Stimulated activated CD8-positive, alpha-beta memory T cell treated with anti-CD3 and anti-CD28 coated beads, Interleukin-15, amount 100 ng/mL, for 24 hours (primary cell): ENCODE measurements around the gene MYOF.
A peak's percentile ranks its signal among the peaks of the same experiment; 100 is the strongest.
"Not testable (repeated sequence)": the region's sequence is repeated elsewhere in the genome, so short reads cannot be mapped to it uniquely, and the experiment has no call there.

Experiments
- DNase-seq: peaks from one replicate; pipeline ENCODE4 v3.0.0-alpha.2; 2020; ENCODE audit warnings: low read depth

MYOF gene

DNA sequence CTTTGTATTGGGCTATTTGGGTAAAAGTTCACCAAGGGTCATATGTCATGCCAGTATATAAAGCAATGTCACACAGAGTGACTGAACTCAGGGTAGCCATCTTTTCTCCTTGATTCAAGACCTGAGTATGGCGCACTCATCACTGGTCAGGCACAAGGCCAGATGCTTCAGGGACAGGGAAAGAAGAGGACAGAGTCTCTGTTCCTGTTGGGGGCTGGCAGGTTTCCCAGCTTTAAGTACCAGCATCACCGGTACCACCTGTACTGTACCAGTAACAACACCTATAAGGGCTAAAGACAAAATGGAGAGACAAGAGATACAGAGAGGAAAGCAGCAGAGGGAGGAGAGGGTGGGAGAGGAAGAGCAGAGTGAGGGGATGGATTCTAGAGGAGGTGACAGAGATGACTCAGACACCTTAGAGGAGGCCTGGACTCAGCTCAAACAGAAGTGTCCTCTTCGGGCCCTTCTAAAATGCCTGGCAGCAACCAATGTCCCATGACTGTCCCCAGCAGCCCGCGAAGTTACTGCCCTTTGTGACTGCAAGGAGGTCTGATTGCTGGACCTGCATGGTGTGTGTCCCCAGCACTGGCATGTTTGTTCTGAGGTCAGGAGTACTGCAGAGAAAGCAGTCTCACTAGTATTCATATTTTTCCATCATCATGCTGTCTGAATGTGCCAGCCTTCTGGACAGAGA lies 191.3 kb downstream of the MYOF start:
- no peak for DNase-seq

DNA sequence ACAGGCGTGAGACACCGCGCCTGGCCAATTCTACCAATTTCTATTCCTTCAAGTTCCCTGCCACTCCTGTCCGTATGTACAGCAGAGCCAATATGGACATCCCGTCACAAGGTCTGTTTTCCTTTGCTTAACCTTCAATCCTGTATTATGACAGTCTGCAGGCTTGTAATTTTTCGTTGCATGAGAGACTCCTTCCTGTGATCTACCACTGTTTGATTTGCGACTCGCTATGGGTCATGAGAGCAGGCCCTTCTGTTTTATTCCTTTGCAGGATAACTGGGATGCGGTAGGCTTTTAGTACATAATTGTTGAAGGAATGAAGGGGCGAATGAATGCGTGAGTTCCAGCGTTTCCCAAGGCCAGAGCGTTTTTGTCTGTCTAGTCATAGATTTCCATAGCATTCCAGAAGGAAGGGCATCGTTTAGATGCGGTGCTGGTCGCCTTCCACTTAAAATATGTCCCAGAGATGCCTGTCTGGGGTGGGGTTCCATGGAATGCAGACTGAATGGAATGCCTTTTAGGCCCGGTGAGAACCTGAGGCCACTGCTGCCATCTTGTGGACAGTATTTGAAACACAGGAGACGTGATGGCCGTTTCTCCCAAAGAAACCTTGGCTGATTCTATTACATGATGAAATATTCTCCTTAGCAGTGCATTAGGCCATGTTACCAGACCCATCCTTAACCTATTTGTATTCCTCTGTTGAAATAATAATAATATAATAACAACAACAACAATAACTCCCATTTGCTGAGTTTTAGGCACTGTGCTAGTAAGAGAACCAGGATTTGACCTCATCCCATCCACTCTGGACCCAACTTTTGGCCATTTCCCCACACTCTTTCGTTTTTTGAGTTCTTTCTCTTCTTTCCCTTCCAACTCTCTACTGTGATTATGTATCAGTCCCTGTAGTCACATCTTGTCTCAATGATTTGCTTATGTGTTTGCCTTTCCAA lies 193.2 kb downstream of the MYOF start:
- DNase-seq = peak; percentile 1

DNA sequence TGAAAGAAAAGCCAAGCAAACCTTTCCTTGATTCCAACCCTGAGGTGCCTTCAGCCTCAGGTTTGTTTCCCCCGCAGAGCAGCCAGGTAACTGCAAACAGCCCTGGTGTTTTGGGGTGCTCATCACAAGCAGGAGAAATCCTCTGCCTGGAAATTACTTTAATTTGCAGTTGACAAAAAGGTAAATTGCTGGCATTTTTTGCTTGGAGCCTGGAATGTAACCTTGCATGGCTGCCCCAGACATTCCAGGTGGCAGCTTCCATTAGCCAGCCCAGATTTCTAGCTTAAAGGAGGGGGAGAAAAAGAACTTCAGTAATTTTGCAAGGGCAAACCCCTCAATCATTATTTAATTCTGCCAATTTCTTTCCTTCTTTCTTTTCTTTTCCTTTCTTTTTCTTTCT lies 194.4 kb downstream of the MYOF start:
- no peak for DNase-seq

DNA sequence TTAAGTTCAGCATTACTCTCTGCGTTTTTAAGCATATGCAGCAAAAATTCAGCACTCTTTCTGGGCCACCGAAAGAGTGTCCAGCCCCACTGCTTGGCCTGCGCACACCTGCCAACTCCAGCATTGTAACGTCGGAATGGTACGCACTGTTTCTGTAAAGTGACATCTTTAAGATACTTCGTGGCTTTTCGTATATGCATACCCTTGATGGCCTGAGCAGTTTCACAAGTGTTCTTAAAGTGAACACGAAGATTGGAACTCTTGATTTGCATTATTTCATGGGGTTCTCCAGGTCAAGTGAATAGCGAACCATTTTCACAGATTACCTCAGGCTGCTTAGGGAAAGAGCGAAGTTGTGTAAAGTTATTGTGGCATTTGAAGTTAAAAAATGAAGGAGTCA lies 197.9 kb downstream of the MYOF start:
- DNase-seq = not testable (repeated sequence)

DNA sequence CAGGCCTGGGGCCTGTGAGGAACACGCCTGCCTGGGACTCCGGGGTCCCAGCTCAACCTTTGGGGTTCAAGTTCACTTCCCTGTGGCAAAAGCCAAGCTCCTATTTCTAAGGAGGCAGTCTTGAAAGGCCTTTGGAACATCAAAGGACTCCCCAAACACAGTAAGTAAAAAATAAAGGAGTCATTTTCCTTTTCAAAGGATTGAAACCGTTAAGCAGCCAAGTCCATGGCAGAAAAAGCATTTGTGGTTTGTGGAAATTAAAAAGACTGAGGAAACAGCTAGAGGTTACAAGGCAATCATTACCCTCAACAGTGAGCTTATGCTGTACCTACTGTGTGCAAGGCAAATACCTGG lies 200.8 kb downstream of the MYOF start:
- DNase-seq = no peak

DNA sequence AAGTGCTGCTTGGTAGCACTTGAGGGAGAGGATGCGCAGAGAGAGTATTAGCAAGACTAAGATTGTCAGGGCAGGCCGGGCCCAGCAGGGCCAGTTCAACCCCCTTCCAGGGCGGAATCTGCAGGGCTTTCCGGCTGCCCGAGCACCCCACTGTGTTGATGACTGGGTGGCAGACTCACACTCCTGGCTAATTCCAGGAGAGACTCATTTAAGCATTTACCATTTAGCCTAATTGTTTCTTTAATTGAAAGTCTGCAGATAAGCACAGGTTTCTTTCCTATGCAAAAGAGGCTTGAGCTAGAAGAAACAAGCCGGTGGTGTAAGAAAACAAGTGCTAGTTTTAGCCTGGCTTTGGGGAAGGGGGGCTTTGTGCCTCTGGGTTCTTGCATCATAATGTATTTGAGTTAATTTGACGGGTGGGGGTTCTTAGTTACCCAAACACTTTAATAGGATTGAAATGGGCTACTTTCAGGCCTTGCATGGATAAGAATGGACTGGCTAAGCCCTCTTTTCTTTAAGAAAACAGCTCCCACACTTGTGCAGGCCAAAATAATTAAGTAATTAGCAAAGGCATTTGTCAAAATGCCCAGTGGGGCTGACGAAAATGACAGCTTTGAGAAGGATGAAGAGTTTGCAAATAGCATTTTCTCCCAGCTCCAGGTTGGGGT lies 201.3 kb downstream of the MYOF start:
- no peak for DNase-seq

DNA sequence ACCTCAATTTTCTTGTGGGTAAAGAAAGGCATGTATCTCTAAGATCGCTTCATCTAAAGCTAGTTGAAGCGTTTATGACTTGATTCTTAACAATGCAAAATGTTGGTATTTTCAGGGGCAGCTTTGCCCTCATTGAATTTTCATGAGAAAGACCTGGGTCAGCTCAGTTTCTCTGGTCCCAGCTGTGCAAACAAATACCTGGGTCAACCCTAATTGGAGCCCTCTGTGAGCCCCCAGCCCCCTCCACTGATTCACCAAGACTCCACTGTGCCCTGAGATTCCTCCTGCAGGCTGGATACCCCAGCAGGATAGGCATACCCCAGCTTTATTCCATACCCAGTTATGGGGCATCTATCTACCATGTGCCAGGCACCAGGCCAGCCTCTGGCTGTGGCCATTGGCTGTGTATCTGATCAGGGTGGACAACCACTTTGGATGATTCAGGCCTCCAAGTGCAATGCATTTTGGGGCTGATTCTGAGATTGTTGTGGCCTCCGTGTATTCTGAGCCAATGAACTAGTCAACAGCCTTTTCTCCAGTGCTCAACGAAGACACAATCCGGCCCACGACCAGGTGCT lies 201.9 kb downstream of the MYOF start:
- no peak for DNase-seq

DNA sequence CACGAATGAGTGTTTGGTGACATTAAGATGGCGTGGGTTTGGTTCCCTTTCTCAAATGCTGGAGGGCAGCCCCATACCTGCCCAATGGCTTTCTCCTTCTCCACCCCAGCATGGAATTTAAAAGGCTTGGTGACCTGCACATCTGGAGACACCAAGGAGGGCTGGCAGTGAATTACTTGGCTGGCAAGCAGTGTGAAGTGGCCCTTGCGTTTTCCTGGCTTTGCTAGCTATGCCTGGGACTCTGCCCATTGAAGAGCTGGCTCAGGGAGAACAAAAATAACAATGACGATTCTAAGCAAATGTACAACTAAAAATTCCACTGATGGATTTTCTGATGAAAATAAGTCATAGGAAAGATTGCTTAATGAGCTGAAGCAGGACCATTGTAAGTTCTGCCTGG lies 204.8 kb downstream of the MYOF start:
- no peak for DNase-seq

DNA sequence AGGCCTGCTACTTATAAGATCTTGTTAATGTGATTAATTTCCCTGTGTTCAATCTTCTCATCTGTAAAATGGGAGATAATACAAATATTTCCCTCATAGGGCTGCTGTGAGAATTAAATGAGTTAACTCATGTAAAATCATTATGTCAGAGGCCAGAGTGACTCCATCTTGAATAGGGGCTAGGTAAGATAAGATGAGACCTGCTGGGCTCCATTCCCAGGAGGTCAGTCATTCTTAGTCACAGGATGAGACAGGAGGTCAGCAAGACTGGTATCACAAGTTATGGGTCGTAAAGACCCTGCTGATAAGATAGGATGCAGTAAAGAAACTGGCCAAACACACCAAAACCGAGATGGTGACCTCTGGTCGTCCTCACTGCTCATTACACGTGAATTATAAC lies 207.7 kb downstream of the MYOF start:
- DNase-seq = no peak

DNA sequence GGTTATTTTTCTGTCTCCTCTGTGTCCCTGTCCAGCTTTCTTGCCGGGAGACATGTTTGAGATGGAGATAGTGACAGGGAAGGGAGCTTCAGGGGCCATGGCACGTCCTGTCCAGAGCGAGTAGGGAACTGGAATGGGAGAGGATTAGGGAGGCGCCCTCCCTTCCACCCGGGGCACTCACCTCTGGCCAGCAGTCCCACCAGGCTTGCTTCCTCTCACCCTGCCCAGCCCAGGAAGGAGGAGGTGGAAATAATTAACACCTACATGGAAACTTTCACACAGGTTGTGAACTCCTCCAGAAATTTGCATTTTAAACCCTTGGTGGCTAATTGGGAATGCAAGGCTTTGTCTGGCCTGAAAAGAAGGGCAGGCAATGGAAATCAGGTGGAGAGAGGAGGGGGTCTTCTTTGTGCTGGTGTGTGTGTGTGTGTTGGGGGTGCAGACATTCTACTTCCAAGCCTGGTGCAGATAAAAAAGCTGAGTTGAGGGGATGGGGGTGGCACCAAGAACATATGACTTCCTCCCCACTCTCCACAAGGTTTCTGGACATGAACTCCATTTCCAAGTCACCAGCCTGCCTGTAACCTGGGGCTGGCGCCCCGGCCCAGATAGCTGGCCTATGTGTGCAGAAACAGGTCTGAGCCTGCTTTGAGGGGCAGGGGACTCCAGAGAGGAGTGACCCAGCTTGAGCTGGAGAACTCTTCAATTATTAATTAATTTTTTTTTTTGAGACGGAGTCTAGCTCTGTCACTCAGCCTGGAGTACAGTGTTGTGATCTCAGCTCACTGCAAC lies 209.1 kb downstream of the MYOF start:
- no peak for DNase-seq

DNA sequence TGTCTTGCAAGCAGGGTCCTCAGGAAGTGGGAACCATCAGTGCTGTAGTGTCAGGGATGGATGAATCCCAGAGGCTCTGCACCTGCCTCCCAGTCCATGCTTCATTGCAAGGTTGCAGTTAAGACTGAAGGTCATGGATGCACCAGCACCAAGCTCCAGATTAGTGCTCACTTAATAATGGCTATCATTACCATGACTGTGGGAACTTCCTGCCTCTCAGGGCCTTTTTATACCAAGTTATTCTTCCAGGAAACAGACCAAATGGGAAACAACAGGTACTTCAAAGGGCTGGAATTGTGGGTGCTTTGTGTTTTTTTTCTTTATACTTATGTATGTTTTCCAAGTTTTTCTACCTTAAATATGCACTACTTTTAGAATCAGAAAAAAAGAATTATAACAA lies 210.8 kb downstream of the MYOF start:
- no peak for DNase-seq

DNA sequence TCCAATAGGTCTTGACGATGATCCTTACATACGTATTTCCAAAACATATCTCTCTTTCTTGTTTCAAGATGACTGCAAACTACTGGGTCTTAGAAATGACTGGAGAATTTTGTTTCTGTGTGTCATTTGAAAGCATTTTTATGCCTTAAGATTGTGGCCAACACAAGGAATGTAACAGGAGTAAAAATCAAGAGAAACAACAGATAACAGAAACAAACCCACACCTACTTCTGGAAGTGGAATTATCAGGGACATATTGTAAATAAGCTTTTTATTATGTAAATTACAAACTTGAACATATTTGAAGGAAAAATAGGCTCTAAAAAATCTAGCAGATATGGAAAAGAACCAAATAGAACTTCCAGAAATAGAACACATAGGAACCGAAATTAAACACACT lies 212.9 kb downstream of the MYOF start:
- no peak for DNase-seq

DNA sequence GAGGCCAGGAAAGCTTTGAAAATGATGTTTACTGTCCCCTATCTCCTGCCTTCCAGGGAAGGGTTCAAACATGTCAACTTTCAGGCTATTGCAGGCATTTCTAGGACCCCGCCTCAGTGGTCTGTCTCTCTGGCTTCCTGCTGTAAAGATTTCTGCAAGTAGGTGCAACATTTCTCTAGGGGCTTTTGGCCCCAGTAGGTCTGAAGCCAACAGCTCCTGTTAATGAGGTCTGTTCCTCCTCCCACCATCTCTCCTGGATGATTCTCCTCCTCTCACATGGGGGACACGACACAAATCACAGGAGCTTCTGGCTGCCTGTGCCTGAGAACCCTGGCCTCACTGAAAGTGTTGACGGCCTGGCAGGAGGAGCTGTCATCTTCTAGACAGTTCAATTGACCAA lies 214.1 kb downstream of the MYOF start:
- no peak for DNase-seq

DNA sequence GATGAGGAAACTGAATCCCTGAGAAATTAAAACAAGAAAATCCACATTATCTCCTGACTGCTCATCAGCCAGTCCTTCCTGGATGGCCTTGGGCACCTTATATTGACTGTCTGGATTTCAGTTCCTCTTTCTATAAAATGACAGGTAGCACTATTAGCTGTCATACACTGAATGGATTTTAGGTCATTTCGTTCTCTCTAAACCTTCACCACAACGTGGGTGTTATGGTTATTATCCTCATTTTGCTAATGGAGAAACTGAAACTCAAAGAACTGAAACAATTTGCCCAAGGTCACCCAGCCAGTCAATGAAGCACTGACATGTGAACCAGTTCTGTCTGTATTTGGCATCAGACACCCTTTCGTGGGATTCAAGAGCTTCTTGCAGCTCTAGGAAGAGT lies 214.6 kb downstream of the MYOF start:
- no peak for DNase-seq

DNA sequence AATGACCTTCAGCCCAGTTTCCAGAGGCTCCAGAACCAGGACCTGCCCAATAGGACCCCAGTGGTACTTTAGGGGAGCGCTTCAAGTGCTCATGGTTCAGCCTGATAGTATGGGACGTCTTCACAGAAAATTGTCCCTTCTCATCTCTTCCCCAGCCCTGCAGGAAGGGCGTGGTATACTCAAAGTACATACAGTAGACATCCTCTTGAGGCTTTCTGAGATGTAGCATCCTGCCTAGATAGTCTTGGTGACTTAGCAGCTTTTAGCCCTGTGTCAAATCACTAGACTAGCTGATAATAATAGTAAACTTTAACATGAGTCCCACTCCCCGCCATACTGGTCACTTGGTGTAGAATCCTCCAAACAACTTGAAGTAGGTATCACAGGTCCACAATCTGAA lies 215.3 kb downstream of the MYOF start:
- no peak for DNase-seq

DNA sequence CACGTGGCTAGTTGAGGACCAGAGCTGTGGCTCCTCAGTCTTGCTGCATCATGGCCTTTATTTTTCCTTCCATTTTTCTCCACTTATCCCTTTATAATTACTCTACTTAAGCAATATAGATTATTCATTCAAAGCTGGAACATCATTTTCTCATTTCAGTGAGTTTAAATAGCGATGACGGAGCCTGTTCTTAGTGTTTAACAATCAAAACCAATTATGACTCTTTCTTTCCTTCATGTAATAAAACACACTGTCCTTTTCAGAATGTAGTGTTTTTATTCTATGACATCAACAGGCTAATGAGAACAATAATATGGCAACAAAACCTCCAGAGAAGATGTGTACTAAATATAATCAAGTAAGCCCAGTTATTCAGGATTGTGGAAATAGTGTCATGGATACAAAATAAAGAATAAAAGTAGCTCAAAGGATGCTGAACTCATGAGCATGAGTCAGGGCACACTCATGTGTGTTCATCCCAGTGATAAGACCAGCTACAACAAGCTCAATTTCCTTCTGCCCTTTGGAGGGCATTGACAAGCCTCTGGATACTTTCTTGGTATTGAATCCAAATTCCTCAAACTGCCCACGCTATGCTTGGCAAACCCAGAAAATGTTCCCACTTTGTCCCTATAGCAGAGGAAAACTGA lies 220.0 kb downstream of the MYOF start:
- no peak for DNase-seq

DNA sequence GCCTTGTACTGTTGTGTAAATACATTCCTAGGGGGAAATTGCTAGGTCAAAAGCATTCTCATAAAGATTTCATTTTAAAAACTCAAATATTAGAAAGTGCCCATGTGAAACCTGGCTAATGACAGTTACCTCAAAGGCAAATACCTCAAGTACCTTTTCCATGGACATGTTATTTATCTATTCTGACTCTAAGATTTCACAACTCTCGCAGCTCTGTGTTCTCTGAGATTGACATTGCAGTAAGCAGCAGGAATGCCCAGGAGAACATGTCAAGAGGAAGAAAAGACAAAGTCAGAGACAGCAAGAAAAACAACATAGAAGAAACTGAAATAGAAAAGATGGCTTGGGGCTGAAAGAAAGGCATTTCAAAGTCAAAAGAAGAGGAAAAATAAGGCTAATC lies 221.0 kb downstream of the MYOF start:
- no peak for DNase-seq

DNA sequence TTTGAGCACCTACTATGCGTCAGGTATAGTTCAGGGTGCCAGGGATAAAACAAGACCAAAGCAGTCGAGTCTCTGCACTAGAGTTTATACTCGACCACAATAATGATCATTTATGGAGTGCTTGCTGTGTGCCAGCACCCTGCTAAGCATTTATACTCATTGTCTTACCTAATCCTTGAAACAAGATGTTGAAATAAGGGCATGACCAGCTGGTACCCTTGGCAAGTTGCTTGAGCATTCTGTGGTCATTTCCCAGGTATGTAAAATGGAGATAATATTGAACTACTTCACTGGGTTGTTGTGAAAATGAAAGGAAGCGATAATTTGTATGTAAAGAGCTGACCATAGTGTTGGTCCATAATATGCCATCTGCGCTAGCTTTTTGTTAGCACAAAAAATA lies 223.0 kb downstream of the MYOF start:
- DNase-seq = no peak
